ENCODE results near the gene AP4E1. TPM values are rescaled to one million over a fixed set of nuclear protein-coding genes. Genes with fewer than 3 reads are reported as not detected.

AP4E1 gene
- total RNA-seq = 10 to 100 TPM; 13.1 to 14.5 (median 14.1) TPM
- 16.9 TPM for total RNA-seq (2013)

DNA sequence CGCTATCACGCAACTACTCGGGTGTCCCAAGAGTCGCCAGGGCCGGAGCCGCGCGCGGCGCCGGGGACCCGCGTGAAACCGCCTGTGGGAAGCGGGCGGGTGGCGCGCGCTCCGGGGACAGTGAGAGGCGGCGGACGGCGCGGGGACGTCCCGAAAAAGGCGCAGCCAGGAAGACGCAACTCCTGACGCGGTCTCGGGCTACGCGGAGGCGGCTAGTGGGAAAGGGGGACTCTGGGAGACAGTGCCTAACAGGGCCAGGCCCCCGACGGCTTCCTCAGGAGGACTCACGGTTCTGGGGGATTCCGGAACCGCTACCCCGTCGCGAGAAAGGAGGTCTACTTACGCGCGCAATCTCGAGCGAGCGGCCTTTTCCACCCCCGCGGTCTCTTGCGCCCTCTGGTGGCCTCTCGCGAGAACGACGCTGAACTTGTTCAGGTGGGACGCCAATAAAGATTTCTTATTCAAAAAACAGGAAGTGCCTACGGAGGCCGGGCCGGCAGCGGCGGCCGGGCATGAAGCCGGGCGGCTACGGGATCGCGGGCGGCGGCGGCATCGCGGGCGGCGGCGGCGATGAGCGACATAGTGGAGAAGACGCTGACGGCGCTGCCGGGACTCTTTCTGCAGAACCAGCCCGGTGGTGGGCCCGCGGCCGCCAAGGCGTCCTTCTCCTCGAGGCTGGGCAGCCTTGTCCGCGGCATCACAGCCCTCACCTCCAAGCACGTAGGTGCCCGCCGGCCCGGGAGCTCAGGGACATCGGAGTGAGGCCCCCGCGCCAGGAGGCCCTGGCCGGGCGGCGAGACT, at the start of gene AP4E1:
TSS of gene AP4E1 (plus strand) at position 475 of the 801 bp plus-strand sequence. CDS start at position 571, 96 bp downstream.
- H3K27me3 Mint-ChIP-seq (ENCODE audit: low read depth in 2 of 2) = no peaks in the 10 kb centered on the region
- peak within 1 kb of the TSS; percentile 91 for H3K27ac ChIP-seq (ENCODE audit: low read length)

DNA sequence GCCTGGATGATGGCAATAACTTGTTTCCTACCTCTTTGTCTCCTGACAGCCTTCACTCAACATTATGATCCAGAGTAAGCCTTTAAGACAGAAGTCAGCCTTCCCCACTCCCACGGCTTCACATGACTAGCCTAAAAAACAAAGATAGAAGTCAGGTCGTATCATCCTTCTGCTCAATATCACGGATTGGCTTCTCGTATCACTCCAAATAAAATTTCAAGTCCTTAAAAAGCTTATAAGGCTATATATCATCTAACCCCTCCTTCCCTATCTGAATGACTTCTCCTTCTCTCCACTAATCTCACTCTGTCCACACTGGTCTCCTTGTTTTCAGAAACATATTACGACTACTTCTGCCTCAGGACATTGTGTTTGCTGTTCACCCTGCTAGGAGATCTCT, 47.7 kb upstream of the AP4E1 start:
- no peaks in the 10 kb centered on the region for H3K27me3 ChIP-seq (ENCODE audit: control insufficient read depth, insufficient read depth, low read length)
- H3K36me3 ChIP-seq (ENCODE audit: control insufficient read depth, insufficient read depth, low read length) = no peaks in the 10 kb centered on the region
- no peak overlapping the region for H3K4me3 Mint-ChIP-seq
- H3K9me3 Mint-ChIP-seq = no peaks in the 10 kb centered on the region
- H3K27me3 Mint-ChIP-seq (ENCODE audit: low read depth in 2 of 2) = peaks cover 0 to 10% of the 10 kb centered on the region in 2 donors
- no peaks in the 10 kb centered on the region for H3K9me3 ChIP-seq (ENCODE audit: control insufficient read depth, insufficient read depth, low read length)
- no peaks in the 10 kb centered on the region for H3K36me3 Mint-ChIP-seq
- H3K4me1 Mint-ChIP-seq = no peaks in the 10 kb centered on the region
- no peak overlapping the region for H3K4me3 ChIP-seq (ENCODE audit: low read length)
- no peaks in the 10 kb centered on the region for H3K4me1 ChIP-seq (ENCODE audit: control insufficient read depth, insufficient read depth, low read length)
- DNase-seq (no peak), ATAC-seq (no peak)
- no peak overlapping the region for H3K27ac ChIP-seq (ENCODE audit: low read length)
- TF ChIP-seq, protein P1, sequence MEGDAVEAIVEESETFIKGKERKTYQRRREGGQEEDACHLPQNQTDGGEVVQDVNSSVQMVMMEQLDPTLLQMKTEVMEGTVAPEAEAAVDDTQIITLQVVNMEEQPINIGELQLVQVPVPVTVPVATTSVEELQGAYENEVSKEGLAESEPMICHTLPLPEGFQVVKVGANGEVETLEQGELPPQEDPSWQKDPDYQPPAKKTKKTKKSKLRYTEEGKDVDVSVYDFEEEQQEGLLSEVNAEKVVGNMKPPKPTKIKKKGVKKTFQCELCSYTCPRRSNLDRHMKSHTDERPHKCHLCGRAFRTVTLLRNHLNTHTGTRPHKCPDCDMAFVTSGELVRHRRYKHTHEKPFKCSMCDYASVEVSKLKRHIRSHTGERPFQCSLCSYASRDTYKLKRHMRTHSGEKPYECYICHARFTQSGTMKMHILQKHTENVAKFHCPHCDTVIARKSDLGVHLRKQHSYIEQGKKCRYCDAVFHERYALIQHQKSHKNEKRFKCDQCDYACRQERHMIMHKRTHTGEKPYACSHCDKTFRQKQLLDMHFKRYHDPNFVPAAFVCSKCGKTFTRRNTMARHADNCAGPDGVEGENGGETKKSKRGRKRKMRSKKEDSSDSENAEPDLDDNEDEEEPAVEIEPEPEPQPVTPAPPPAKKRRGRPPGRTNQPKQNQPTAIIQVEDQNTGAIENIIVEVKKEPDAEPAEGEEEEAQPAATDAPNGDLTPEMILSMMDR (IDR thresholded peaks at IDR 0.05) = no peak
- WGBS (ENCODE audit: insufficient coverage) = 95% methylated on average over 5 of the region's 5 CpGs
- intact Hi-C loops (cut with micrococcal nuclease) = no loop called here
- no peak overlapping the region for H3K27ac Mint-ChIP-seq

More for the DNA sequence above, at the start of gene AP4E1:
- DNase-seq (peak; percentile 95 to 97), ATAC-seq (peak; percentile 64 to 89 (median 71))
- under 1% methylated on average over 100 of the region's 100 CpGs for WGBS (ENCODE audit: insufficient coverage)
- Histone ChIP-seq H3K36me3 (ENCODE audit: control insufficient read depth, insufficient read depth, low read length) (peaks cover 12% of the 10 kb centered on the region), H3K27me3 (ENCODE audit: control insufficient read depth, insufficient read depth, low read length) (no peaks in the 10 kb centered on the region), H3K9me3 (ENCODE audit: control insufficient read depth, insufficient read depth, low read length) (no peaks in the 10 kb centered on the region), H3K4me3 (ENCODE audit: low read length) (peak within 1 kb of the TSS; percentile 94), H3K4me1 (ENCODE audit: control insufficient read depth, insufficient read depth, low read length) (peaks cover 20% of the 10 kb centered on the region)
- Mint-ChIP-seq H3K9me3 (no peaks in the 10 kb centered on the region), H3K4me1 (peaks cover 26 to 28% of the 10 kb centered on the region in 2 donors), H3K4me3 (peak within 1 kb of the TSS; percentile 95), H3K36me3 (peaks cover 6% of the 10 kb centered on the region), H3K27ac (peak within 1 kb of the TSS; percentile 97 to 100)
- intact Hi-C loops (cut with micrococcal nuclease) = loop anchor here (1.0 to 10.0 kb wide), 6 partner anchors 36 to 1754 kb away; partner anchors contain the start of genes COPS2 and USP8
- TF ChIP-seq, protein P1 (IDR thresholded peaks at IDR 0.05) = peak; percentile 88

DNA sequence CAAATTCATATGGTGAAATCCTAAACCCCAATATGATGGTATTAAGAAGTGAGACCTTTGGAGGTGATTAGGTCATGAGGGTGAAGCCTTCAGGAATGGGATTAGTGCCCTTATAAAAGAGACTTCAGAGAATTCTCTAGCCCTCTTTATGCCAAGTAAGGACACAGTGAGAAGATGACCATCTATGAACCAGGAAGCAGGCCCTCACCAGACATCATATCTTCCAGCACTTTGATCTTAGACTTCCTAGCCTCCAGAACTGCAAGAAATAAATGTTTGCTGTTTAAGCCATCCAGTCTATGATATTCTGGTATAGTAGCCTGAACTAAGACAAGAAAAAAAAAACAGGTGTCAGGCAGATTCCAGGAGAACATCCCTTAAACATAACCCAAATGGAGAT, 45.9 kb upstream of the AP4E1 start:
- no peak for ATAC-seq
- Mint-ChIP-seq H3K4me3 (no peak overlapping the region), H3K27me3 (ENCODE audit: low read depth in 2 of 2) (peaks cover 4 to 7% of the 10 kb centered on the region in 2 donors), H3K4me1 (no peaks in the 10 kb centered on the region), H3K36me3 (no peaks in the 10 kb centered on the region), H3K27ac (no peak overlapping the region), H3K9me3 (no peaks in the 10 kb centered on the region)
- intact Hi-C loops (cut with micrococcal nuclease) = no loop called here
- Histone ChIP-seq H3K4me3 (ENCODE audit: low read length) (no peak overlapping the region), H3K27ac (ENCODE audit: low read length) (no peak overlapping the region), H3K27me3 (ENCODE audit: control insufficient read depth, insufficient read depth, low read length) (no peaks in the 10 kb centered on the region), H3K4me1 (ENCODE audit: control insufficient read depth, insufficient read depth, low read length) (no peaks in the 10 kb centered on the region), H3K36me3 (ENCODE audit: control insufficient read depth, insufficient read depth, low read length) (no peaks in the 10 kb centered on the region), H3K9me3 (ENCODE audit: control insufficient read depth, insufficient read depth, low read length) (no peaks in the 10 kb centered on the region)
- no peak for DNase-seq
- TF ChIP-seq, protein P1 (IDR thresholded peaks at IDR 0.05) = no peak
